ENCODE data around the gene FLOT2.

The FLOT2 gene

DNA sequence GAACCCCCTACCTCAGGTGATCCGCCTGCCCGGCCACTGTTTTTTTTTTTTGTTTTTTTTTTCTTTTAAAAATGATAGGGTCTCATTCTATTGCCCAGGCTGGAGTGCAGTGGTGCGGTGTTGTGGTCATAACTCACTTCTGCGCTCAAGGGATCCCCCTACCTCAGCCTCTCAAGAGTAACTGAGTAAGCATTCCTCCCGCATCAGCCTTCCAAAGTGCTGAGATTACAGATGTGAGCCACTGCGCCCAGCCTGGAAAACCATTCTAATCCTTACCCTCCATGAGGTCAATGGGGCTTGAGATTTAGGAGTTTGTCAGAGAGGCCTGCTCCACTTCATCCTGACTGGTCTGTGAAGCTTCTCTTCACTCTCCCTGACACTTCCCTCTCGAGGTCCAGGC, 30.3 kb downstream of the FLOT2 start:
- TF ChIP-seq, protein P1, sequence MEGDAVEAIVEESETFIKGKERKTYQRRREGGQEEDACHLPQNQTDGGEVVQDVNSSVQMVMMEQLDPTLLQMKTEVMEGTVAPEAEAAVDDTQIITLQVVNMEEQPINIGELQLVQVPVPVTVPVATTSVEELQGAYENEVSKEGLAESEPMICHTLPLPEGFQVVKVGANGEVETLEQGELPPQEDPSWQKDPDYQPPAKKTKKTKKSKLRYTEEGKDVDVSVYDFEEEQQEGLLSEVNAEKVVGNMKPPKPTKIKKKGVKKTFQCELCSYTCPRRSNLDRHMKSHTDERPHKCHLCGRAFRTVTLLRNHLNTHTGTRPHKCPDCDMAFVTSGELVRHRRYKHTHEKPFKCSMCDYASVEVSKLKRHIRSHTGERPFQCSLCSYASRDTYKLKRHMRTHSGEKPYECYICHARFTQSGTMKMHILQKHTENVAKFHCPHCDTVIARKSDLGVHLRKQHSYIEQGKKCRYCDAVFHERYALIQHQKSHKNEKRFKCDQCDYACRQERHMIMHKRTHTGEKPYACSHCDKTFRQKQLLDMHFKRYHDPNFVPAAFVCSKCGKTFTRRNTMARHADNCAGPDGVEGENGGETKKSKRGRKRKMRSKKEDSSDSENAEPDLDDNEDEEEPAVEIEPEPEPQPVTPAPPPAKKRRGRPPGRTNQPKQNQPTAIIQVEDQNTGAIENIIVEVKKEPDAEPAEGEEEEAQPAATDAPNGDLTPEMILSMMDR (IDR thresholded peaks at IDR 0.05; ENCODE audit: insufficient read depth, low read length, poor library complexity, severe bottlenecking), result no peak
- H3K27me3 ChIP-seq (replicated peaks; ENCODE audit: control insufficient read depth, insufficient read depth, low read length), result no peaks in the 10 kb centered on the region
- H3K36me3 ChIP-seq (ENCODE audit: control insufficient read depth, insufficient read depth, low read length), result no peaks in the 10 kb centered on the region
- no peak overlapping the region for H3K4me3 ChIP-seq (replicated peaks; ENCODE audit: low read depth, low read length)
- no peak for DNase-seq (ENCODE audit: extremely low read depth, insufficient read length)

DNA sequence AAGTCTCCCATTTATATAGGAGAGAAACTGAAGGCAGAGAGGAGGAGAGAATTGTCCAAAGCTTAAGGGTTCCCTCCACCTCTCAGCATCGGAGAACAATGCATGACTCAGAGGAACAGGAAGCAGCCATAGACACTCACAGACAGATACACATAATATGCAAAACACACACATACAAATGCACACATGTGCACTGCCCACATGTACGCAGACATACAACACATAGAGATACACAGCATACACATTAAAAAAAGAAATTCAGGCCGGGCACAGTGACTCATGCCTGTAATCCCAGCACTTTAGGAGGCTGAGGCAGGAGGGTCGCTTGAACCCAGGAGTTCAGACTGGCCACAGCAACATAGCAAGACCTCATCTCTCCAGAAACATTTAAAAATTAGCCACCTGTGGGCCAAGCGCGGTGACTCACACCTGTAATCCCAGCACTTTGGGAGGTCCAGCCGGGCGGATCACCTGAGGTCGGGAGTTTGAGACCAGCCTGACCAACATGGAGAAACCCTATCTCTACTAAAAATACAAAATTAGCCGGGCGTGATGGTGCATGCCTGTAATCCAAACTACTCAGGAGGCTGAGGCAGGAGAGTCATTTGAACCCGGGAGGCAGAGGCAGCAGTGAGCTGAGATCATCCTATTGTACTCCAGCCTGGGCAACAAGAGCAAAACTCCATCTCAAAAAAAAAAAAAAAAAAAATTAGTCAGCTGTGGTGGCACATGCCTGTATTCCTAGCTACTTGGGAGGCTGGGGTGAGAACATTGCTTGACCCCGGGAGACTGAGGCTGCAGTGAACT, 31.4 kb downstream of the FLOT2 start:
- no peak for DNase-seq (ENCODE audit: extremely low read depth, insufficient read length)
- H3K4me3 ChIP-seq (replicated peaks; ENCODE audit: low read depth, low read length), result no peak overlapping the region
- no peaks in the 10 kb centered on the region for H3K27me3 ChIP-seq (replicated peaks; ENCODE audit: control insufficient read depth, insufficient read depth, low read length)
- H3K36me3 ChIP-seq (ENCODE audit: control insufficient read depth, insufficient read depth, low read length), result no peaks in the 10 kb centered on the region; the same call in 1 of the 2 replicates
- TF ChIP-seq, protein P1 (IDR thresholded peaks at IDR 0.05; ENCODE audit: insufficient read depth, low read length, poor library complexity, severe bottlenecking), result no peak

DNA sequence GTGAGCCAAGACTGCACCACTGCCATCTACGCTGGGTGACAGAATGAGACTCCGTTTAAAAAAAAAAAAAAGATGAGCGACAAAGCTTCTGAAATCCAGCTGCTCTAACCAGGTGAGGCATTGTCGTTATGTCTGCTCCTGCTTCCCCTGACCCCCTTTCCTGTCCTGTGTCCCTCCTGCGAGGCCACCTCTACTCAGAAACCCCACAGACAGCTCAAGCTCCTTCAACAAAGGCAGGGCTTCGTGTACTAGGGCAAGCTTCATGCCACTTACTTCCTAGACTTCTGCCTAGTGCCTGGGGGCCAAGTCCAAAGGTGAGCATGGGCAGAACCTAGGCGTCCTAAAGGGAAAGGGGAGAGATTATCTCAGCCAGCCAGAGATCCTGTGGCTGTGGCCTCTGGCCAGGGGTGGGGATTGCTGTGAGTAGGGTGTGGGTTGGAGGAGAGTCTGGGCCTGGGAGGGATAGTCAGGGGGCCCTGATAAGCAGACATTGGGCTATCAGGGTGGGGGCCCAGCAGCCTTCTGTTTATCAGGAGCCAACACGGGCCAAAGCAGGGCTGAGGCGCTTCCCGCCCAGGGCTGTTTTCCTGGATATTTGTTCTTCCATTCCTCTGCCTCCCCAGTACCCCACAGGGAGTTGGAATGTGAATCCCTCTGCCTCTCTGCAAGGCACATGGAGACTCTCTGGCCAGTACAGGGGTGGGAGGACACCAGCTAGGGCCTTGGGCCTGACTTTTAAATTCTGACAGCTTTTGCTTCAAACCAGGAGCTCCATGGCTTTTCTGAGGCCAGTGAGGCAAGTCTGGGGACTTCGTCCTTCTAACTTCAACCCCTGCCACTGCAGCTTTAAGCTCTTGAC, 32.3 kb downstream of the FLOT2 start:
- Histone ChIP-seq H3K4me3 (replicated peaks; ENCODE audit: low read depth, low read length) (no peak overlapping the region), H3K36me3 (ENCODE audit: control insufficient read depth, insufficient read depth, low read length) (peaks cover 4% of the 10 kb centered on the region), H3K27me3 (replicated peaks; ENCODE audit: control insufficient read depth, insufficient read depth, low read length) (no peaks in the 10 kb centered on the region)
- no peak for DNase-seq (ENCODE audit: extremely low read depth, insufficient read length)
- TF ChIP-seq, protein P1 (IDR thresholded peaks at IDR 0.05; ENCODE audit: insufficient read depth, low read length, poor library complexity, severe bottlenecking), result no peak

GRCh38 chr17:28863953-28864352, 33.6 kb downstream of the FLOT2 start:
- Histone ChIP-seq H3K27me3 (replicated peaks; ENCODE audit: control insufficient read depth, insufficient read depth, low read length) (no peaks in the 10 kb centered on the region), H3K4me3 (replicated peaks; ENCODE audit: low read depth, low read length) (no peak overlapping the region), H3K36me3 (ENCODE audit: control insufficient read depth, insufficient read depth, low read length) (peaks cover 6% of the 10 kb centered on the region)
- DNase-seq (ENCODE audit: extremely low read depth, insufficient read length), result no peak
- TF ChIP-seq, protein P1 (IDR thresholded peaks at IDR 0.05; ENCODE audit: insufficient read depth, low read length, poor library complexity, severe bottlenecking), result no peak

DNA sequence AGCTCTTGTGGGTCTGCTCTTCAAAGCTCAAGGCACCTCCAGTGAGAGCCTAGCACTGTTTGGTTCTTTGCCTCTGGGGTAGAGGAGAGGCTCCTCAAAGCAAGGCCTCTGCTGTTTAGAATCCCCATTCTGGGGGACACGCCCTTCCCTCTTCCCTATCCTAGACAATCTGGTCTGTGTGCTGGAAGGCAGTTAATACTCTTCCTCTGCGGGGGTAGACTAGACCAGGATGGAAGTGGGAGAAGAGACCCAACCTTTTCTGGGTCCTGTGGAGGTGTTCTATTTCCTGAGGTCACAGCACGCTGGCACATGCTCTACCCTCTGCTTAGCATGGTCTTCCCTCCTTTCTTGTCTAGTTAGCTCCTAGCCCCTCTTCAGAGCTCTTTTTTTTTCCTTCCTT, 35.0 kb downstream of the FLOT2 start:
- H3K27me3 ChIP-seq (replicated peaks; ENCODE audit: control insufficient read depth, insufficient read depth, low read length), result no peaks in the 10 kb centered on the region
- peaks cover 13% of the 10 kb centered on the region for H3K36me3 ChIP-seq (ENCODE audit: control insufficient read depth, insufficient read depth, low read length)
- no peak for DNase-seq (ENCODE audit: extremely low read depth, insufficient read length)
- TF ChIP-seq, protein P1 (IDR thresholded peaks at IDR 0.05; ENCODE audit: insufficient read depth, low read length, poor library complexity, severe bottlenecking), result no peak
- no peak overlapping the region for H3K4me3 ChIP-seq (replicated peaks; ENCODE audit: low read depth, low read length)
